Loucy (cell line): Measurements from ENCODE around the gene EZH1.

Source experiments
- H2AFZ ChIP-seq: fragments of 200-600 bp; sonication (generic); 2 replicates; pipeline ENCODE4 v1.6.0; 2016; ENCODE audit warnings: antibody characterized with exemption, mild to moderate bottlenecking, low read length, moderate library complexity
- H3F3A ChIP-seq: fragments of 200-600 bp; 2 replicates; pipeline ENCODE4 v1.6.0; 2016; ENCODE audit warnings: antibody characterized with exemption, low read depth, mild to moderate bottlenecking
- H3K27me3 ChIP-seq: fragments of 200-600 bp; sonication (generic); 2 replicates; pipeline ENCODE4 v1.6.1; 2014; ENCODE audit warnings: low read length, mild to moderate bottlenecking; ENCODE audit not compliant: insufficient read depth, poor library complexity, severe bottlenecking
- H3K36me3 ChIP-seq: fragments of 200-600 bp; sonication (generic); 2 replicates; pipeline ENCODE4 v1.6.1; 2016; ENCODE audit warnings: low read length; ENCODE audit not compliant: insufficient read depth
- H3K4me1 ChIP-seq: fragments of 200-600 bp; sonication (generic); 2 replicates; pipeline ENCODE4 v1.5.1; 2014; ENCODE audit warnings: low read length, mild to moderate bottlenecking; ENCODE audit not compliant: insufficient read depth, poor library complexity, severe bottlenecking
- H3K4me2 ChIP-seq: fragments of 200-600 bp; sonication (generic); 2 replicates; pipeline ENCODE4 v1.6.0; 2014; ENCODE audit warnings: antibody characterized with exemption, low read length, low read depth, mild to moderate bottlenecking; ENCODE audit not compliant: poor library complexity, severe bottlenecking
- H3K4me3 ChIP-seq: fragments of 200-600 bp; sonication (generic); 2 replicates; pipeline ENCODE4 v1.5.1; 2014; ENCODE audit warnings: low read length, mild to moderate bottlenecking, mixed read lengths; ENCODE audit not compliant: poor library complexity, severe bottlenecking
- H3K79me2 ChIP-seq: fragments of 200-600 bp; sonication (generic); 2 replicates; pipeline ENCODE4 v1.6.1; 2014; ENCODE audit warnings: low read length; ENCODE audit not compliant: insufficient read depth
- H3K9ac ChIP-seq: fragments of 200-600 bp; sonication (generic); 2 replicates; pipeline ENCODE4 v1.6.0; 2014; ENCODE audit warnings: mild to moderate bottlenecking, low read depth, low read length, moderate library complexity; ENCODE audit not compliant: poor library complexity, severe bottlenecking
- H3K9me2 ChIP-seq: fragments of 200-600 bp; sonication (generic); replicated peaks from 2 replicates; pipeline ENCODE4 v1.6.1; 2016; ENCODE audit warnings: low read depth, low read length, mixed read lengths
- H3K9me3 ChIP-seq: fragments of 200-600 bp; sonication (generic); 2 replicates; pipeline ENCODE4 v1.6.1; 2014; ENCODE audit warnings: mild to moderate bottlenecking, antibody characterized with exemption, low read length, low read depth; ENCODE audit not compliant: insufficient read depth
- H4K20me1 ChIP-seq: fragments of 200-600 bp; sonication (generic); 2 replicates; pipeline ENCODE4 v1.6.0; 2014; ENCODE audit warnings: antibody characterized with exemption, low read length, mild to moderate bottlenecking; ENCODE audit not compliant: insufficient read depth, poor library complexity, severe bottlenecking
- EZH2phosphoT487 ChIP-seq: fragments of 200-600 bp; IDR thresholded peaks from 2 replicates; pipeline ENCODE4 v1.6.1; 2018; ENCODE audit warnings: antibody characterized with exemption, mild to moderate bottlenecking, moderate library complexity, borderline replicate concordance
- TF ChIP-seq, protein P1 (sequence below): fragments of 200-600 bp; sonication (generic); conservative IDR thresholded peaks from 2 replicates; pipeline ENCODE4 v1.5.1; 2014; ENCODE audit warnings: mild to moderate bottlenecking, antibody characterized with exemption, low read length

The EZH1 gene

GRCh38 chr17:42720996-42721583, 23.8 kb downstream of the EZH1 start:
- H3K36me3 ChIP-seq, result peaks cover 63% of the 10 kb centered on the region; the same call in 1 of the 2 replicates

DNA sequence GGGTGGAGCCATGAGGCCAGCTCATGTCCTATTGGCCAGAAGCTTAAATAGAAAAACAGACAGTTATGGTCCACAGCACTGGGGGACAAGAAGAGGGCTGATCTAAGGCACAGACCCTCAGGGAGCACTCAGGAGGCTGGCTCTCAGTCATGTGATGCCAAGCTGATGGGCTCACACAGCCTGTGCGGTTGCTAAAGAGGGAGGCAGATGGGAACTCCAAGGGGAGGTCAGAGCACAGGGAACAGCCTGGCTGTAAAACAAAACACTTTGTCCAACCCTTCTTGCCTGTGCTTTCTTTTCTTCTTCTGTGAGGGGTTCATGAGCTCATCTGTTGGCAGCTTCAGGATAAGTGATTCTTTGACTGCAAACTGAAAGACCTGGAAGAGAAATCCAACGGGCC, 35.3 kb downstream of the EZH1 start:
- Histone ChIP-seq H3K27me3 (no peaks in the 10 kb centered on the region), H4K20me1 (peaks cover 4% of the 10 kb centered on the region), H3K36me3 (peaks cover 57% of the 10 kb centered on the region; the same call in 1 of the 2 replicates), H3K9me2 (no peaks in the 10 kb centered on the region), H3K9me3 (no peaks in the 10 kb centered on the region), H3K4me2 (no peak overlapping the region), H3K4me1 (peaks cover 7% of the 10 kb centered on the region), H2AFZ (no peak overlapping the region), H3K4me3 (no peak overlapping the region), H3K79me2 (no peaks in the 10 kb centered on the region), H3K9ac (no peak overlapping the region), H3F3A (no peaks in the 10 kb centered on the region)
- TF ChIP-seq EZH2phosphoT487, result no peak
- TF ChIP-seq, protein P1, sequence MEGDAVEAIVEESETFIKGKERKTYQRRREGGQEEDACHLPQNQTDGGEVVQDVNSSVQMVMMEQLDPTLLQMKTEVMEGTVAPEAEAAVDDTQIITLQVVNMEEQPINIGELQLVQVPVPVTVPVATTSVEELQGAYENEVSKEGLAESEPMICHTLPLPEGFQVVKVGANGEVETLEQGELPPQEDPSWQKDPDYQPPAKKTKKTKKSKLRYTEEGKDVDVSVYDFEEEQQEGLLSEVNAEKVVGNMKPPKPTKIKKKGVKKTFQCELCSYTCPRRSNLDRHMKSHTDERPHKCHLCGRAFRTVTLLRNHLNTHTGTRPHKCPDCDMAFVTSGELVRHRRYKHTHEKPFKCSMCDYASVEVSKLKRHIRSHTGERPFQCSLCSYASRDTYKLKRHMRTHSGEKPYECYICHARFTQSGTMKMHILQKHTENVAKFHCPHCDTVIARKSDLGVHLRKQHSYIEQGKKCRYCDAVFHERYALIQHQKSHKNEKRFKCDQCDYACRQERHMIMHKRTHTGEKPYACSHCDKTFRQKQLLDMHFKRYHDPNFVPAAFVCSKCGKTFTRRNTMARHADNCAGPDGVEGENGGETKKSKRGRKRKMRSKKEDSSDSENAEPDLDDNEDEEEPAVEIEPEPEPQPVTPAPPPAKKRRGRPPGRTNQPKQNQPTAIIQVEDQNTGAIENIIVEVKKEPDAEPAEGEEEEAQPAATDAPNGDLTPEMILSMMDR, result no peak

More at GRCh38 chr17:42720996-42721583, 23.8 kb downstream of the EZH1 start:
- no peak overlapping the region for H3K4me3 ChIP-seq
- no peaks in the 10 kb centered on the region for H3K9me2 ChIP-seq
- H2AFZ ChIP-seq, result no peak overlapping the region
- H3K9ac ChIP-seq, result no peak overlapping the region
- H3K4me1 ChIP-seq, result no peaks in the 10 kb centered on the region
- TF ChIP-seq, protein P1, result peak; percentile 77
- TF ChIP-seq EZH2phosphoT487, result no peak
- H3K9me3 ChIP-seq, result no peaks in the 10 kb centered on the region
- H3K4me2 ChIP-seq, result no peak overlapping the region
- no peaks in the 10 kb centered on the region for H4K20me1 ChIP-seq
- no peaks in the 10 kb centered on the region for H3K27me3 ChIP-seq
- H3K79me2 ChIP-seq, result no peaks in the 10 kb centered on the region
- H3F3A ChIP-seq, result no peaks in the 10 kb centered on the region

- H3K4me3 ChIP-seq, result no peak overlapping the region
- H3K27me3 ChIP-seq, result no peaks in the 10 kb centered on the region
- H3K9me3 ChIP-seq, result no peaks in the 10 kb centered on the region
- H2AFZ ChIP-seq, result no peak overlapping the region
- no peak overlapping the region for H3K4me2 ChIP-seq
- no peaks in the 10 kb centered on the region for H3F3A ChIP-seq
- H3K79me2 ChIP-seq, result no peaks in the 10 kb centered on the region
- no peaks in the 10 kb centered on the region for H3K9me2 ChIP-seq
- no peak for TF ChIP-seq EZH2phosphoT487
- TF ChIP-seq, protein P1, result no peak
- H3K4me1 ChIP-seq, result peaks cover 7% of the 10 kb centered on the region
- H3K36me3 ChIP-seq, result peaks cover 61% of the 10 kb centered on the region; the same call in 1 of the 2 replicates
- no peak overlapping the region for H3K9ac ChIP-seq
- H4K20me1 ChIP-seq, result peaks cover 4% of the 10 kb centered on the region
Observed at GRCh38 chr17:42708588-42708987, 36.3 kb downstream of the EZH1 start.
